Heart right ventricle (tissue), 16 donors: ENCODE measurements around the gene STXBP2. TPM values are rescaled to one million over a fixed set of nuclear protein-coding genes. Genes with fewer than 3 reads are reported as not detected.

Source experiments
- ATAC-seq, 8 donors: fragments of 200-7000 bp; cut with Tn5 transposase; one replicate each; pipeline ENCODE4 v1.9.1; 2020; ENCODE audit warnings: mild to moderate bottlenecking in 8 of 8, moderate library complexity in 8 of 8, moderate number of reproducible peaks in 1 of 8
- DNase-seq, 2 donors: peaks; one replicate each; pipeline ENCODE4 v3.0.0-alpha.2; 2020
- H3K27ac ChIP-seq, 10 donors: fragments of 200-600 bp; sonication (generic) in 2 of 10; one replicate each; pipeline versions ENCODE4 v1.5.0 to v1.8.0; 2020 to 2022; ENCODE audit warnings: mild to moderate bottlenecking in 3 of 10
- H3K27me3 ChIP-seq, 7 donors: fragments of 200-600 bp; one replicate each; pipeline ENCODE4 v1.8.0; 2021 to 2022; ENCODE audit warnings: mild to moderate bottlenecking in 2 of 7
- H3K36me3 ChIP-seq, 9 donors: fragments of 200-600 bp; sonication (generic) in 1 of 9; one replicate each; pipeline versions ENCODE4 v1.5.0 to v1.8.0; 2020 to 2022; ENCODE audit warnings: mild to moderate bottlenecking in 2 of 9
- H3K4me1 ChIP-seq, 9 donors: fragments of 200-600 bp; sonication (generic) in 1 of 9; one replicate each; pipeline versions ENCODE4 v1.5.0 to v1.8.0; 2020 to 2022; ENCODE audit warnings: mild to moderate bottlenecking in 4 of 9
- H3K4me3 ChIP-seq, 10 donors: fragments of 200-600 bp; sonication (generic) in 2 of 10; one replicate each; pipeline versions ENCODE4 v1.5.0 to v1.8.0; 2020 to 2022; ENCODE audit warnings: mild to moderate bottlenecking in 7 of 10, moderate library complexity in 2 of 10
- H3K9me3 ChIP-seq, 11 donors: fragments of 200-600 bp in 10 of 11; sonication (generic) in 2 of 11; one replicate each; pipeline versions ENCODE4 v1.5.0 to v1.8.0; 2013 to 2022; ENCODE audit warnings: mild to moderate bottlenecking in 2 of 11, control low read depth in 1 of 11, moderate library complexity in 1 of 11
- WGBS, 2 donors: extraction: QIAGEN DNeasy Blood & Tissue Kit; methylation state at CpG; one replicate each; pipeline ENCODE4 v1.1.7; 2013; ENCODE audit warnings: inconsistent platforms in 1 of 2; 5-methylcytosine and 5-hydroxymethylcytosine counted together
- intact Hi-C, 10 donors: fragments of 100-400 bp; cut with DNase I; formaldehyde crosslinking; loops; one replicate each; pipeline versions ENCODE4 v1.11.1 to v1.14.2; 2022
- polyA plus RNA-seq, 2 donors: library from polyadenylated mRNA; stranded (reverse); fragments of 200-250 nt; gene quantifications; one replicate each; pipeline ENCODE4 v1.2.3, GENCODE V29; 2013
- total RNA-seq, 10 donors: library from RNA; stranded (reverse); fragmentation: NEBNext Ultra II Directional in 3 of 10; extraction: Animal tissue kit (Norgen Biotek cat#: 25700) in 3 of 10; gene quantifications; one replicate each; pipeline versions ENCODE4 v1.2.1 to v1.2.4, GENCODE V29; 2021 to 2023
- TF ChIP-seq, protein P1 (sequence below), 9 donors: fragments of 200-600 bp; sonication (generic) in 2 of 9; IDR thresholded peaks; one replicate each; pipeline versions ENCODE4 v1.5.0 to v1.8.0; 2021 to 2022; ENCODE audit warnings: antibody characterized with exemption in 9 of 9, mild to moderate bottlenecking in 5 of 9, moderate library complexity in 1 of 9
- donor health status: Arrhythmogenic right ventricular cardiomyopathy.
- donor health status: ischemic (EF 13 %, LVEDD 7.1; RV severe dilation, severe dysfunction).
- donor health status: healthy with polysubstance abuse.
- donor health status: DM: no; HTN: yes; CAD: no.
- donor health status: DM: no; HTN: no; CAD: no.
- donor health status: ischemic (EF 25% LVEDD 6.9; RV normal size, moderate dysfunction).
- donor health status: ischemic (EF 25% LVEDD 5.7; RV mildly dilated, moderate dysfunction).
- donor health status: healthy.
- donor health status: DM: yes; HTN: yes; CAD: no.
- donor health status: Ischemic cardiomyopathy.
- donor health status: ischemic (EF 35%, LVEDD 5.7; RV mildly dilated, moderate dysfunction).
- donor health status: nonischemic (EF 11% LVEDD 7.7; RV severe dilation, severe dysfunction).
- donor health status: DM: yes; HTN: yes; CAD: no.
- donor health status: PGD.
- donor health status: ischemic (EF 29% LVEDD 5.4; RV normal size, mild dysfunction).
- donor health status: nonischemic (EF 23%, LVEDD 6.1; RV moderate dilation, normal function).

Gene STXBP2
- total and polyA plus RNA-seq, 12 donors, result 1.6 to 19.6 (median 4.0) TPM

DNA sequence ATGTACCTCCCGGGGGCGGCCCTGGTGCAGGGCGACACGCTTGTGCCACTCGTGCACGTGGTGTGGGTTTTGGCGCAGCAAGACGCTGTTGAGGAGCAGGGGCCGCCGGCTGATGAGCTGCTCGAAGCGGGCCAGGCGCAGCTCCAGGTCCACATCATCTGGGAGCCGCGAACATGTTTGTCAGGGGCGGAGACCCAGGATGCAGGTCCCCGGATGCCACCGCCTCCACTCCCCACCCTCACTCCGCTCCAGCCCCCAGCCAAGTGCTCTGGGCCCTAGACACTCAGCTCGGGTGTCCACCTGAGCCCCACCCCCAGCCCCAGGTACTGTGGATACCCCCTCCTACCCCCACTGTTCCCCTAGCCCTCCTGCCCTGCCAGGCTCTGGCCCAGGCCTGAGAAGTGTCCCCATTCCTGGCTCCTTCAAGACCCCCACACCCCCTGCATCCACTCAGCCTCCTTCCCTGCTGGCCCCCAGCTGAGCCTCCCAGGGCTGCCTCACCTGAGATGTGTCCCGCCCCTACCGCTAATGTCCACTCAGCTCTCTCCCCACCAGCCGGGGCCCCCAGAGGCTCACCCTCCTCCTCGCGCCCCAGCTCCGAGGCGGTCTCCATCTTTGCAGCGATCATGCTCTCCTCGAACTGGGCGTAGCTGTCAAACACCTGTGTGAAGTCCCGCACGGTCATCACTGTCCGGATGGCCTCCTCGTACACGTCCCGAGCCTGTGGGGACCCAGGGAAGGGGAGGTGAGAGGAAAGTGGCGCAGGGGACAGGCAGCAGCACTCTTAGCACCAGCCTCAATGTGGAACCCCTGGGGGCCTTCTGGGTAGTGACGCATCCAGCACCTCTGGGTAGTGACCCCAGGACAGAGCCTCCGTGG, 12.9 kb upstream of the STXBP2 start:
- intact Hi-C loops, result no loop called here
- no peaks in the 10 kb centered on the region for H3K27me3 ChIP-seq
- no peak for ATAC-seq
- no peak overlapping the region for H3K4me3 ChIP-seq
- no peak overlapping the region for H3K27ac ChIP-seq
- H3K4me1 ChIP-seq, result peaks cover 9 to 27% (median 20%) of the 10 kb centered on the region in 9 donors
- peaks cover 0 to 88% (median 45%) of the 10 kb centered on the region in 9 donors for H3K36me3 ChIP-seq
- WGBS, 2 donors, result 94% methylated on average over 39 of the region's 39 CpGs
- TF ChIP-seq, protein P1, sequence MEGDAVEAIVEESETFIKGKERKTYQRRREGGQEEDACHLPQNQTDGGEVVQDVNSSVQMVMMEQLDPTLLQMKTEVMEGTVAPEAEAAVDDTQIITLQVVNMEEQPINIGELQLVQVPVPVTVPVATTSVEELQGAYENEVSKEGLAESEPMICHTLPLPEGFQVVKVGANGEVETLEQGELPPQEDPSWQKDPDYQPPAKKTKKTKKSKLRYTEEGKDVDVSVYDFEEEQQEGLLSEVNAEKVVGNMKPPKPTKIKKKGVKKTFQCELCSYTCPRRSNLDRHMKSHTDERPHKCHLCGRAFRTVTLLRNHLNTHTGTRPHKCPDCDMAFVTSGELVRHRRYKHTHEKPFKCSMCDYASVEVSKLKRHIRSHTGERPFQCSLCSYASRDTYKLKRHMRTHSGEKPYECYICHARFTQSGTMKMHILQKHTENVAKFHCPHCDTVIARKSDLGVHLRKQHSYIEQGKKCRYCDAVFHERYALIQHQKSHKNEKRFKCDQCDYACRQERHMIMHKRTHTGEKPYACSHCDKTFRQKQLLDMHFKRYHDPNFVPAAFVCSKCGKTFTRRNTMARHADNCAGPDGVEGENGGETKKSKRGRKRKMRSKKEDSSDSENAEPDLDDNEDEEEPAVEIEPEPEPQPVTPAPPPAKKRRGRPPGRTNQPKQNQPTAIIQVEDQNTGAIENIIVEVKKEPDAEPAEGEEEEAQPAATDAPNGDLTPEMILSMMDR (IDR thresholded peaks at IDR 0.05), result no peak
- no peak for DNase-seq
- no peaks in the 10 kb centered on the region for H3K9me3 ChIP-seq

DNA sequence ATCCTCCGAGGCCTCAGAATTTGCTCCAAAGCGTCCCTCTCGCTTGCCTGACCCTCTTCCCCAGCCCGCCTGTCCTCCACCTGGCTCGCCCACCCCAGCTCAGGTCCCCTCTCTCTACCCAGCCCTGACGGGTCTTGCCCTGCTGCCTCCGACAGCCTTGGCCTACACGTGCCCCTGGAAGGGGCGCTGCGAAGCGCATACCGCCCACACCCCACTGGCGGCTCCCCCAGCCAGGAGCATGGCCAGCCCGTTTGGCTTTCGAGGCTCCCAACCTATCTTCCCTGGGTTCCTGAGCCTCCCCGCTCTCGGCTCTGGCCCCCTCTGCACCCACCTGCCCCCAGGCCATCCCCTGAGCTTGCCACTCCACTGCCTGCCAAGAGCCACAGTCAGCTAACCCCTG, 12.1 kb upstream of the STXBP2 start:
- no peaks in the 10 kb centered on the region for H3K27me3 ChIP-seq
- intact Hi-C loops, result loop anchor here in 1 of 10 donors (5.0 kb wide), 1 partner anchor 88 kb away; the partner anchor contains the start of gene PNPLA6
- DNase-seq, result no peak

DNA sequence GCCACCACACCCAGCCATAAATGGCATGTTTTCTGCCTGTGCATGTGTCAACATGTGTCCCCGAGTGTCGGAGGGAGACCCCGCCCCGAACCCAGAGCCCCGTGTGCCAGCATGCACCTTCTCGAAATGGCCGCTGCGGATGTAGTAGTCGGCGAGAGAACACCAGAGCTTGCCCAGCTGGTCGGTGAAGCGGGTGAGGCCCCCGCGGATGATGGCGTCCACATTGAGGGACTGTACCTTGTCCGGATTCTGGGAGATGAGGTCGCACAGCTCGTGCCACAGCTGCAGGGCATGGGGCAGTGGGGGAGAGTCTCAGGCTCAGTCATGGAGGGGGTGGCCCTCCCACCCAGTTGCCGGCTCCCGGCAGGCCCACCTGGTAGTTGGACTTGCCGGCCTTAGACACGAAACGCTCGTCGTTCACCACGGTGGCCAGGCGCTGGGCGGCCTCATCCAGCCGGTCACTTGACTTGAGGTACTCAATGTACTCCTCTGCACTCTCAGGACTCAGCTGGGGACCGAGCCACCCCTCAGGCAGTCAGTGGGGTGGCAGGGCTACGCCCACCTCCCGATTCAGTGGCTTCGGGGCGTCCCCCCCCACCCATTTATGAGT, 11.0 kb upstream of the STXBP2 start:
- 97% methylated on average over 34 of the region's 34 CpGs for WGBS, 2 donors

More for the DNA sequence above, 12.1 kb upstream of the STXBP2 start:
- no peak for ATAC-seq
- H3K27ac ChIP-seq, result no peak overlapping the region
- 92 to 93% methylated on average over 17 of the region's 17 CpGs for WGBS, 2 donors
- peaks cover 7 to 24% (median 18%) of the 10 kb centered on the region in 9 donors for H3K4me1 ChIP-seq
- no peak overlapping the region for H3K4me3 ChIP-seq
- H3K36me3 ChIP-seq, result peaks cover 0 to 80% (median 44%) of the 10 kb centered on the region in 9 donors
- no peaks in the 10 kb centered on the region for H3K9me3 ChIP-seq
- TF ChIP-seq, protein P1 (IDR thresholded peaks at IDR 0.05), result no peak

DNA sequence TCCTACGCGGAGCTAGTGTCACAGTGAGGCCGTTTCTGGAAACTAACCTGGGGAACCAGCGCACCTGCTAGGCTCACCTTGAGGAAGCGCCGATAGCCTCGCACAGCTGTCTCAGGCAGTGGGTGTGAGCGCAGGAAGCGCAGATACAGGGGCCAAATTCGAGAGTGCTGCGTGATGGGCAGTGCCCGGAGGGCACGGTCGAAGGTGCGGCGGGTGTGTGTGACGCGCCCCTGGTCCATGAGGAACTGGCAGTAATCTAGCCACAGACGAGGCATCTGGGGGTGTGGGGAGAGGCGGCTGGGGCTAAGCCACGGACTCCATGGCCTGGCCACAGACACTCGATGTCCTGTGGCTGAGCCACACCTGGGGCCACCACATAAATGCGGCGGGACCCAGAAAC, 9.7 kb upstream of the STXBP2 start:
- intact Hi-C loops, result loop anchor here in 1 of 10 donors (5.0 kb wide), 1 partner anchor 90 kb away; the partner anchor contains the start of gene PNPLA6

More for the DNA sequence above, 11.0 kb upstream of the STXBP2 start:
- Histone ChIP-seq H3K27ac (no peak overlapping the region), H3K4me3 (no peak overlapping the region), H3K36me3 (peaks cover 0 to 70% (median 39%) of the 10 kb centered on the region in 9 donors), H3K9me3 (no peaks in the 10 kb centered on the region), H3K4me1 (peaks cover 11 to 34% (median 28%) of the 10 kb centered on the region in 9 donors), H3K27me3 (no peaks in the 10 kb centered on the region)
- ATAC-seq, result no peak
- intact Hi-C loops, result loop anchor here in 1 of 10 donors (5.0 kb wide), 1 partner anchor 89 kb away; the partner anchor contains the start of gene PNPLA6
- TF ChIP-seq, protein P1 (IDR thresholded peaks at IDR 0.05), result no peak
- DNase-seq, result no peak

More for the DNA sequence above, 9.7 kb upstream of the STXBP2 start:
- Histone ChIP-seq H3K4me3 (no peak overlapping the region), H3K36me3 (peaks cover 0 to 60% (median 26%) of the 10 kb centered on the region in 9 donors), H3K27me3 (no peaks in the 10 kb centered on the region), H3K9me3 (no peaks in the 10 kb centered on the region), H3K4me1 (peaks cover 11 to 39% (median 30%) of the 10 kb centered on the region in 9 donors), H3K27ac (no peak overlapping the region)
- DNase-seq (no peak), ATAC-seq (no peak)
- 90 to 96% methylated on average over 24 of the region's 24 CpGs for WGBS, 2 donors
- TF ChIP-seq, protein P1 (IDR thresholded peaks at IDR 0.05), result no peak
